ENCODE data around the gene PIGU.

The PIGU gene

GRCh38 chr20:34689486-34689885 is 12.6 kb upstream of the PIGU start:
- H3K27me3 ChIP-seq (ENCODE audit: insufficient read depth, low read depth, severe bottlenecking): no peaks in the 10 kb centered on the region
- no peak for TF ChIP-seq CTCF (IDR thresholded peaks at IDR 0.05; ENCODE audit: low read depth, low read length)
- no peak for DNase-seq
- H3K9me3 ChIP-seq (ENCODE audit: severe bottlenecking): no peaks in the 10 kb centered on the region
- no peak overlapping the region for H3K27ac ChIP-seq
- H3K4me3 ChIP-seq (ENCODE audit: low read depth, low read length): no peak overlapping the region
- H3K36me3 ChIP-seq: no peaks in the 10 kb centered on the region

DNA sequence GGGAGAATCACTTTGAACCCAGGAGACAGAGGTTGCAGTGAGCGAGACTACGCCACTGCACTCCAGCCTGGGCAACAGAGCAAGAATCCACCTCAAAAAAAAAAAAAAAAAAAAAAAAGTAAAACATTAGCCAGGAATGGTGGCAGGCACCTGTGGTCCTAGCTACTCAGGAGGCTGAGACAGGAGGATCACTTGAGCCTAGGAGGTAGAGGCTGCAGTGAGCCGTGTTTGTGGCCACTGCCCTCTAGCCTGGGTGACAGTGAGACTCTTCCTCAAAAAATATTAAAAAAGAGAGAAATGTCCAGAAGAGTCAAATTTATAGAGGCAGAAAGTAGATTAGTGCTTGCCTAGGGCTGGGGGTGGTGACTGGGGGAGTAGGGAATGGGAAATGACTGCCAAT is 6.8 kb upstream of the PIGU start:
- Histone ChIP-seq H3K27me3 (ENCODE audit: insufficient read depth, low read depth, severe bottlenecking) (no peaks in the 10 kb centered on the region), H3K4me3 (ENCODE audit: low read depth, low read length) (no peak overlapping the region), H3K36me3 (no peaks in the 10 kb centered on the region), H3K9me3 (ENCODE audit: severe bottlenecking) (no peaks in the 10 kb centered on the region), H3K27ac (no peak overlapping the region)
- no peak for DNase-seq
- TF ChIP-seq CTCF (IDR thresholded peaks at IDR 0.05; ENCODE audit: low read depth, low read length): no peak

GRCh38 chr20:34680586-34681175 is 3.8 kb upstream of the PIGU start:
- no peaks in the 10 kb centered on the region for H3K27me3 ChIP-seq (ENCODE audit: insufficient read depth, low read depth, severe bottlenecking)
- TF ChIP-seq CTCF (IDR thresholded peaks at IDR 0.05; ENCODE audit: low read depth, low read length): no peak
- H3K36me3 ChIP-seq: no peaks in the 10 kb centered on the region
- no peak overlapping the region for H3K4me3 ChIP-seq (ENCODE audit: low read depth, low read length)
- no peaks in the 10 kb centered on the region for H3K9me3 ChIP-seq (ENCODE audit: severe bottlenecking)
- DNase-seq: no peak
- H3K27ac ChIP-seq: no peak overlapping the region

- Histone ChIP-seq H3K36me3 (no peaks in the 10 kb centered on the region; the same call in 1 of the 2 replicates), H3K27ac (peak overlapping the region; percentile 65), H3K4me3 (ENCODE audit: low read depth, low read length) (peak overlapping the region; percentile 71), H3K9me3 (ENCODE audit: severe bottlenecking) (no peaks in the 10 kb centered on the region), H3K27me3 (ENCODE audit: insufficient read depth, low read depth, severe bottlenecking) (no peaks in the 10 kb centered on the region)
- DNase-seq: no peak
- no peak for TF ChIP-seq CTCF (IDR thresholded peaks at IDR 0.05; ENCODE audit: low read depth, low read length)
Observed at GRCh38 chr20:34675993-34676641, 775 bp downstream of the PIGU start.

DNA sequence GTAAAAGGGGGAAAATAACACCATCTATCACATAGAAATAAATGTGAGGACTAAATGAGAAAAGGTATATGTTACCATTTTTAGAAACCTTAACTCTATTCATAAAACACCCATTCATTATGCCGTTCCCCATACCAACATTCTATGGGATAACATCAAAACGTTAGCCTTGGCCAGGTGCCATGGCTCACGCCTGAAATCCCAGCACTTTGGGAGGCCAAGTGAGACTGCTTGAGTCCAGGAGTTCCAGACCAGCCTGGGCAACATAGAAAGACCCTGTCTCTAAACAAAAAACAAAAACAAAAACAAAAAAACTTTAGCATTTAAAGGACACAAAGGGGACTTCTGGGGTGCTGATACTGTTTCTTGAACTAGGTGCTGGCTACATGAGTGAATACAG is 1.3 kb downstream of the PIGU start:
- no peak for DNase-seq
- peak overlapping the region; percentile 71; the same call in 1 of the 2 replicates for H3K4me3 ChIP-seq (ENCODE audit: low read depth, low read length)

More for the DNA sequence above, 1.3 kb downstream of the PIGU start:
- Histone ChIP-seq H3K9me3 (ENCODE audit: severe bottlenecking) (no peaks in the 10 kb centered on the region), H3K27me3 (ENCODE audit: insufficient read depth, low read depth, severe bottlenecking) (no peaks in the 10 kb centered on the region), H3K36me3 (no peaks in the 10 kb centered on the region; the same call in 1 of the 2 replicates), H3K27ac (no peak overlapping the region)
- TF ChIP-seq CTCF (IDR thresholded peaks at IDR 0.05; ENCODE audit: low read depth, low read length): no peak
